NCI-H2227 (cell line): ENCODE measurements around the gene PSMG3.
A peak's percentile ranks its signal among the peaks of the same experiment; 100 is the strongest.

ENCODE experiments used
- DNase-seq: peaks from one replicate; lab custom pipeline; 2025; ENCODE audit not compliant: unreplicated experiment; lab: John Stamatoyannopoulos, UW

The PSMG3 gene

GRCh38 chr7:1559626-1560590 lies 9.9 kb downstream of the PSMG3 start:
- DNase-seq, result no peak

- no peak for DNase-seq
Observed at GRCh38 chr7:1558841-1559625, 10.8 kb downstream of the PSMG3 start.

DNA sequence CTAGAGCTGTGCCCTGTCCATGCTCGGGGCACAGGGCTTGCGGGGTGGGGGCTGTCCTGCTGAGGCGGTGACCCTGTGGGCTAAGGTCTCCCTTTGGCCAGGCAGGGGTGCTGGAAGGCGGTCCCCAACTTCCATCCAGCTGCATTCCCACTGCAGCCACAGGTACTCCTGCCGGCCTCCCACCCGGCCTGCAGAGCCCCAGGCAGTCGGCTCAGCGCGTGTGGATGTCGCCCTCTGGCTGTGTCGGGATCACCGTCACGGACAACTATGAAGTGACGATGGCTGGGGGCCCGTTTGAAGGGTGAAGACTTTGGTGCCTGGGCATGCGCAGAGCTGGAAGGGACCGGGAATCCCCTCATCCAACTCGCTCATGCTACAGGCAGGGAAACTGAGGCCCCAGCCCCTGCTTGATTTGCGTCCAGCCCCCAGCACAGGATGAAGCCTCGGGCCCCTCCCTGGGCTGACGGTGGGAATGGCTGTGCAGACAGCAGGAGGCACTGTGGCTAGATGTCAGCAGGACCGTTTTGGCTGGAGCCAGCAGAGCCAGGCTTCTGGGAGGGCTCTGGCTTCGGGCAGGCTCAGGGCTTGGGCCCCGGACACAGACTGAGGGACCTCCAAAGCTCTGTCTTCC lies 11.5 kb downstream of the PSMG3 start:
- no peak for DNase-seq

GRCh38 chr7:1557771-1558170 lies 12.1 kb downstream of the PSMG3 start:
- no peak for DNase-seq

DNA sequence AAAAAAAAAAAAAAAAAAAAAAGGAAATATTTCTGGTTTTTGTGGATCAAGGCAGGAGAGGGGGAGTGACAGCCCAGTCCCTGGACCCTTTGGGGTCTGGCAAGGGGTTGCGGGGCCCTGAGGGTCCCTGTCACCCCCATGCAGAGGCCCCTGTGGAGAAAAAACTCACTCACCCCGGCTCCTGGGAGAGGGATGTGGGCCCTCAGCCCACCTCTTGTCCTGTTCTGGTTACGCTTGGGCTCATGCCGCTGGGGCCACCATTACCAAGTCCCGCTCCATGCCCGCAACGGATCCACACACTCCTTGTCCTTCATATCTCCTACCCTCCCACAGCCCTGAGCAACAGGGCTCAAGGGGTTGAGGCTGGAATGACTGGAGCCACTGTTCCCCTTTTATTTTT lies 12.8 kb downstream of the PSMG3 start:
- DNase-seq, result no peak

GRCh38 chr7:1555813-1556543 lies 13.9 kb downstream of the PSMG3 start, which contains the start of gene TMEM184A:
TSS of gene TMEM184A (minus strand) at chr7:1556205. CDS start at chr7:1555484, 721 bp downstream.
- peak; percentile 43 for DNase-seq

- peak; percentile 28 for DNase-seq
Observed at GRCh38 chr7:1555046-1555812, 14.6 kb downstream of the PSMG3 start.

GRCh38 chr7:1554333-1555045 lies 15.3 kb downstream of the PSMG3 start:
- no peak for DNase-seq

- no peak for DNase-seq
Observed at GRCh38 chr7:1553512-1554210, 16.2 kb downstream of the PSMG3 start.

GRCh38 chr7:1552200-1552599 lies 17.6 kb downstream of the PSMG3 start:
- no peak for DNase-seq

DNA sequence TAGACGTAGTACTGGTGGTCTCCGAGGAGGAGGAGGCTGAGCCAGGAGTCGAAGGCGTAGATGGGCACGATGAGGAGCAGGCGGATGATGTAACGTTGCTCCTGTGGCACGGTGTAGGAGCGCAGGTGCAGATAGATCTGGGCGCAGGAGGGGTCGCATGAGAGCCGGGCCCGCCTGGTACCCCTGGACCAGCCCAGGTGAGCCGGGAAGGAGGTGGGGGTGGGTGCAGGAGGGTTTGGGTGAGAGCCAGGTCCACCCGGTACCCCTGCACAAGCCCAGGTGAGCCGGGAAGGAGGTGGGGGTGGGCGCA lies 19.0 kb downstream of the PSMG3 start:
- DNase-seq, result no peak

DNA sequence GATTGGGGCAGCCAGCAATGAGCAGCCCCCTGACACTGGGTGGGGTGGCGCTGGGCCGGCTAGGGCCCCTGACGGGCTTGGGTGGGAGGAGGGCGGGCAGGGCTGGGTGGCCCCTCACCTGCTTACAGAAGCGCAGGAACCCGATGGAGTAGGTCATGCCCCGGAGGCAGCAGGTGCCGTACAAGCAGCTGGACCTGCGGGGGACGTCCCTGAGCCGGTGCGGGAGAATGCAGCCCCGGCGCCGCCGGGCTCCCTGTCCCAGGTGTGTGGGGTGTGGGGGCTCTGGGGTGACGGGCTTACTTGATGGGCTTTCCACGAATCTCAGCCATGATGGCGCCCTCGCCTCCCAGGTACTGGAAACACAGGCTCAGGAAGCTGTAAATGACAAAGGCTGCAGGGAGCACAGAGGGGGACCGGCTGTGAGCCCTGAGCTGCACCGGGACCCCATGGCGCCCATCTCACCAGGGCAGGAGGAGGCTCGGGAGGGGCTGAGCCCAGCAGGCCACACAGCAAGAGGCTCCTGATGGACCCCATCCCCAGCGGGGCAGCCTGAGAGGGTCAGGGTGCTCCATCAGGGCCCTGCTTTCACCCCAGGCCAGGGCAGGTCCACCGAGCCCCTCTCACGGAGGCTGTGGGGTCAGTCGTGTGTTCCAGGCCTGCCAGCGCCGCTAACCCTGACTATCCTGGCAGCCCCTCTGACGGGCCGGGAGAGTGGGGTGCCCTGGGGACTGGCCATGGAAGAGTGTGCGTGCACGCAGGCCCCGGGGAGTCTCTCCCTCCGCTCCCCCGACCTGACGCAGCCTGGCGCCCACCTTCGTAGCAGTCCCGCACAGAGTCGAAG lies 19.6 kb downstream of the PSMG3 start:
- DNase-seq, result no peak

- DNase-seq, result no peak
Observed at GRCh38 chr7:1549357-1550004, 20.4 kb downstream of the PSMG3 start.

DNA sequence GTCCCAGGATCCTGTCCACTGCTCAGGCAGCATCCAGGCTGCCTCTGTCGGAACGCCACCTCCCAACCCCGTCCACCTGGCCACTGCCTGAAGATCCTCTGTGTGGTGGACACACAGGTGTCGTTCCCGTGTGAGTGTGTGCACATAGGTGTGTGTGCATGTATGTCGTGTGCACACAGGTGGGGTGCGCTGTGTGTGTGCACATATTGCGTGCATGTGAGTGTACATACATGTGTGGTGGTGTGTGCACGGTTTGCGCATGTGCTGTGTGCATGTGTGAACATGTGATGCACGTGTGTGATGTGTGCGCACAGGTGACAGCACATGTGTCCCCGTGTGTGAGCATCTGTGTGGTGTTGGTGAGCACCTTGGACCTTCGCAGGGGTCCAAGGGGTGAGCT lies 20.9 kb downstream of the PSMG3 start:
- no peak for DNase-seq

- DNase-seq, result no peak
Observed at GRCh38 chr7:1548438-1548831, 21.4 kb downstream of the PSMG3 start.

DNA sequence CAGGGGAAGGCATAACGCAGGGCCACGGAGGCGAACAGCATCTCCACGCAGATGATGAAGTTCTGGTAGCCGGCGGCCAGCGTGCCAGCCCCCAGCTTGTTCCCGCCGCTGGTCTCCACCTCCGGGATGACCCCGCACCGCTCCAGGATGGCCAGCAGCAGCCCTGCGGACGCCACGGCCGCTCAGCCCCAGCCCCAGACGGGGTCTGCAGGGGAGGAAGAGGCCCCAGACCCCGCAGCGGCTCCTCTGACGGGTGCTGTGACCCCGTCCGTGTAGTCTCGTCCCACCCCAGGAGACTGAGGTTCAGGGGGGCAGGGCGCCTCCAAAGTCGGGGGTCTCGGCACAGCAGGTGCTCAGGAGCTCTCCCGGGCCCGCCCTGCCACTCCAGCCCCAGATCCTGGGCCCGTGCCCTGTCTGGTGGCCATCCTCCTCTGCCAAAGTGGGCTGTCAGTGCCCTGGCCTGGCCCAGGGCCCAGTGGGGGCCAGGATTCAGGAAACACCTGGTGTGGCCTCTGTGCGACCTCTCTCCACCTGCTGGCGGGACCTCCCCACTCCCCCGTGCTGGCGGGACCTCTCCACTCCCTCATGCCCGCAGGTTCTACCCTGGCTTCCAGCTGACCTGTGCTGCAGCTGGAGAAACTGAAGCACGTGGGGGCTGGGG lies 21.9 kb downstream of the PSMG3 start:
- DNase-seq, result no peak
